NCI-H1092 (cell line): ENCODE results near the gene PRKCI.

Experiments used
- DNase-seq: peaks from one replicate; lab custom pipeline; 2025; lab: John Stamatoyannopoulos, UW

Gene PRKCI

DNA sequence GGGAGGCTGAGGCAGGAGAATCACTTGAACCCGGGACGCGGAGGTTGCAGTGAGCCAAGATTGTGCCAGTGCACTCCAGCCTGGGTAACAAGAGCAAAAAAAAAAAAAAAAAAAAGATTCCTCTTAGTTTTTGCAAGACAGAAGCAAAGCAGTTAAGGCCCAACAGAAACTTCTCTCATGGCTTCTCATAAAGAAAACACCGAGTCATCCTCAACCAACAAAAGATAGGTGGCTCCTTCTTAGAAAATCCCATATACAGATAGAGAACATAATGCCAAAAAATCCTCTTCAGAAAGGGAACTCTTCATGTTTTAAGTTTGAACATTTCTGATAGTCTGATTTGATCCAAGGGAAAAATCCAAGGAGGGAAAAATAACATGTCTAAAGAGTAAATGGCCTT lies 122.7 kb downstream of the PRKCI start:
- no peak for DNase-seq

DNA sequence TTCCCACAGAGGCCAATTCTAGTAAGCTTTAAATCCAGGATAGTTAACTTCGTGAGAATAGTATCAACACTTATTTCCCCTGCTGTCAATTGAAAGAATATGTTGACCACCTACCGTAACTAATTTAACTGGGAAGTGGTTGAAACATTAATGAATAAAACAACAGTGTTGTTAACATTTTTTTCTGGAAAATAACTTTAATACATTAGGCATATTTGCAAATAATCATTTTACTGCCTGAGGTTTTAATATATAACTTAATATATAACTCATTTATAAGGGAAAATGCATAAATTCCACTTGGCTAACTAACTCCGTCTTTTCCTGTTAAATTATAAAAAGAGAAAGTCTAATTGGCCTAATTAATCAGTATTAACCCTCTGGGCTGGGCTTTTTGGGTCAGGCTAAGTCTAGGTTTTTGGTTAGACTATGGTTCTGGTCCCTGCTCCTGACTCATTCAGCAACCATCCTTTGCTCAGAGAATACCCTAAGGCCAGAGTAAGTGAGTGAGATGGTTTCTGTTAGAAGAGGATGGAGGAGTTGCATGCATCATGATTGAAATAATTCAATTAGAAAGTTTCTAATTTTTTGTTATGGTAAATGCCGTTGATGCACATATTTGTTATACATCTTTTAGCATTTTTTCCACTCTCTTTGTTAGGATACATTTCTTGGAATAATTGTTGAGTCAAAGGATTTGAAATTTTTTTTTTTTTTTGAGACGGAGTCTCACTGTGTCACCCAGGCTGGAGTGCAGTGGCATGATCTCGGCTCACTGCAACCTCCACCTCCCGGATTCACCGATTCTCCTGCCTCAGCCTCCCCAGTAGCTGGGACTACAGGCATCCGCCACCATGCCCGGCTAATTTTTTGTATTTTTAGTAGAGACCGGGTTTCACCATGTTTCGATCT lies 124.5 kb downstream of the PRKCI start:
- no peak for DNase-seq

DNA sequence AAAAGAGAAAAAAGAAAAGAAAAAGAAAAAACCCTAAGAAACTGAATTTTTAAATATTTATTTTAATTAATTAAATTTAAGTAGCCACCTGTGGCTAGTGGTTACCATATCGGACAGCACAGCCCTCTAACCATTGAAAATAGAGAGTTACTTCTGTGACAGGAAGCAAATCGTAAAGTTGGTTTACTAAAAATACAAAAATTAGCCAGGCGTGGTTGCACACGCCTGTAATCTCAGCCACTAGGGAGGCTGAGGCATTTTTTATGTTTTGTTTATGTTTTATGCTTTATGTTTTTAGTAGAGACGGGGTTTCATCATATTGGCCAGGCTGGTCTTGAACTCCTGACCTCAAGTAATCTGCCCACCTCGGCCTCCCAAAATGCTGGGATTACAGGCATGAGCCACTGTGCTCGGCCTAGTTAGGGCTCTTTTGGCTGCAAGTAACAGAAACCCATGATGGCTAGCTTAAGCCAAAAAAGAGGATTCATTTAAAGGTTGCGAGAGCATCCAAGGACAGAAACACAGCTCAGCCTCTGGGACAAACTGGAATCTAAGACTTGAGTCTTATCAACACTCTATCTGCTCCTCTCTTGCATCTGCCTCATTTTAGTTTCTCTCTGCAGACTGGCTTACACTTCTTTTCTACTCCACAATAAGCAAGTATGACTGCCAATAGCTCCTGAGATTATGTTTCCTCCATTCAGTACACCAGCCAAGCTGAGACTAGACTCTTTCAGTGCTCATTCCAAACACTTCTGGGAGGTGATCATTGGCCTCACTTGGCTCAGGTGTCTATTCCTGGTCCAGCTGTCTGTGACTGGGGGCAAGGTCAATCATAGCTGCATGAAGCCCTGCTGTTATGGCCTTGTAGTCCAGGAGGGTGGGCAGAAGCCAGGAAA lies 128.5 kb downstream of the PRKCI start:
- DNase-seq = no peak

DNA sequence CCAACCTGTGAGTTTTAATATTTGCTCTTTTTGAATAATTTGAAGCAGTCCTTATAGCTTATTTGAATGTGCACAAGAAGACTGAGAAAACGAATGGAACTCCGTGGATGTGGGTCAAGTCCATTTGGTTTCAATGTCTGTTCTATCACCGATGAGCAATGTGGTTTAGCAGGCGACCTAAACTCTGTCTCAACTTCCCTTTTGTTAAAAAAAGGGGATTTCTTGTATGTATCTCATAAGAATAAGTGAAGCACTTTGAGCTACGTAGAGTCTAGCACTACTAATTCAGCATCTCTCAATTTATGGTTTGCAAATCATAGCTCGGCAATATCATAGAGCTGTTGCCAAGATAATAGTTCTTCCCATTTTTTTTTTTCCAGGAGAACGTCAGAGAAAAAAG lies 130.7 kb downstream of the PRKCI start:
- no peak for DNase-seq

DNA sequence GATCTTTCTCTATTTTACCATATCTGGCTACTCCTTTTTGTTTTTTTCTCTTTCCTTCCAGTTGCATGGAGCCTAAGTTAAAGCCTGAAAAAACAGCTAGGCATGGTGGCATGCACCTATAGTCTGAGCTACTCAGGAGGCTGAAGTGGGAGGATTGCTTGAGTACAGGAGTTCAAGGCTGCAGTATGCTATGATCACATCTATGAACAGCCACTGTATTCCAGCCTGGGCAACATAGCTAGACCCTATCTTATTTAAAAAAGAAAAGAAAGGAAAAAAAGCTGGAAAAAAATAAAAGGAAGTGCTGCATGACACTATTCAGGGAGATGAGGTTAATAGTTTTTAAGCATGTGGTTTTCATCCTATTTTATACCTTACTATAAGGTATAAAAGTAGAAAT lies 131.3 kb downstream of the PRKCI start:
- no peak for DNase-seq

DNA sequence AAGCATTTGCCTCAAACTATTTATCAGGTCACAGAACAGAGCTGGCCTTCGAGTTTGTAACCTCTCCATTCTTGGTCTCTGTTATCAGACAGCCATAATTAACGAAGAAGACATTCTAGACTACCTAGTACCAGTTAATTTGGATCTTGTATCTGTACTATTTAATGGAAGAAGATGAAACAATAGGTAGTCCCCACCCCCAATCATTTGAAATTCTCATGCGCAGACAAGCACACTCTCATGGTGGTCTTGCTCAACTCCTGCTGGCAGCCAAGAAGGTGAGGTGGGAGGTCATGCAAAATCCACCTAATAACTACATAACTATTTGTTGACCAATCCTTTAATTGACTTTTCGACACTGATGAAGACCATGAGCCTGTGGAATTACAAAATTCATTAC lies 132.5 kb downstream of the PRKCI start:
- no peak for DNase-seq
